GM19328 (cell line): ENCODE data around the gene NUDT12.

Experiments
- ATAC-seq: cut with Tn5 transposase; IDR thresholded peaks from one replicate; pipeline ENCODE4 v1.9.1; 2021; ENCODE audit warnings: mild to moderate bottlenecking, moderate library complexity; ENCODE audit not compliant: unreplicated experiment

NUDT12 gene

GRCh38 chr5:103562453-103563157 is at the start of gene NUDT12:
TSS of gene NUDT12 (minus strand) at chr5:103562789. CDS start at chr5:103560248, 2,541 bp downstream.
- peak; percentile 86 for ATAC-seq

GRCh38 chr5:103607346-103607745 is 44.8 kb upstream of the NUDT12 start:
- ATAC-seq = no peak

GRCh38 chr5:103605277-103605676 is 42.7 kb upstream of the NUDT12 start:
- ATAC-seq = no peak

- ATAC-seq = no peak
Observed at GRCh38 chr5:103602438-103602837, 39.8 kb upstream of the NUDT12 start.

GRCh38 chr5:103601314-103601713 is 38.7 kb upstream of the NUDT12 start:
- no peak for ATAC-seq

GRCh38 chr5:103600086-103600485 is 37.5 kb upstream of the NUDT12 start:
- ATAC-seq = no peak

GRCh38 chr5:103598997-103599566 is 36.5 kb upstream of the NUDT12 start:
- ATAC-seq = no peak

- no peak for ATAC-seq
Observed at GRCh38 chr5:103590221-103590620, 27.6 kb upstream of the NUDT12 start.

GRCh38 chr5:103589776-103590175 is 27.2 kb upstream of the NUDT12 start:
- ATAC-seq = no peak

GRCh38 chr5:103589357-103589756 is 26.8 kb upstream of the NUDT12 start:
- no peak for ATAC-seq

GRCh38 chr5:103587185-103587748 is 24.7 kb upstream of the NUDT12 start:
- no peak for ATAC-seq

GRCh38 chr5:103582364-103582763 is 19.8 kb upstream of the NUDT12 start:
- no peak for ATAC-seq

- no peak for ATAC-seq
Observed at GRCh38 chr5:103573411-103573810, 10.8 kb upstream of the NUDT12 start.

- no peak for ATAC-seq
Observed at GRCh38 chr5:103572454-103572853, 9.9 kb upstream of the NUDT12 start.

GRCh38 chr5:103571730-103572129 is 9.1 kb upstream of the NUDT12 start:
- no peak for ATAC-seq

GRCh38 chr5:103569313-103570060 is 6.9 kb upstream of the NUDT12 start:
- ATAC-seq = no peak

GRCh38 chr5:103565719-103566118 is 3.1 kb upstream of the NUDT12 start:
- no peak for ATAC-seq

GRCh38 chr5:103561685-103562452 is 720 bp downstream of the NUDT12 start:
- ATAC-seq = peak; percentile 34

GRCh38 chr5:103560826-103561225 is 1.8 kb downstream of the NUDT12 start:
- no peak for ATAC-seq

GRCh38 chr5:103546858-103547257 is 15.7 kb downstream of the NUDT12 start:
- ATAC-seq = no peak

GRCh38 chr5:103542441-103542840 is 20.1 kb downstream of the NUDT12 start:
- no peak for ATAC-seq
